Dermis microvascular lymphatic vessel endothelial cell (primary cell): ENCODE data around the gene ITCH. TPM values are rescaled to one million over a fixed set of nuclear protein-coding genes. Genes with fewer than 3 reads are reported as not detected.
"Not testable (repeated sequence)": the region's sequence is repeated elsewhere in the genome, so short reads cannot be mapped to it uniquely, and the experiment has no call there.

ENCODE experiments used
- DNase-seq, 2 donors: peaks; one replicate each; pipeline versions ENCODE4 v3.0.0 to v3.0.0-alpha.2; 2010; ENCODE audit warnings: low read depth in 2 of 2
- total RNA-seq: library from RNA; depleted of rRNA; stranded (reverse); fragments of >200 nt; gene quantifications from 2 replicates; pipeline ENCODE4 v1.2.1, GENCODE V29; 2014

The ITCH gene
- total RNA-seq, result 49.4 and 54.4 TPM in 2 replicates

DNA sequence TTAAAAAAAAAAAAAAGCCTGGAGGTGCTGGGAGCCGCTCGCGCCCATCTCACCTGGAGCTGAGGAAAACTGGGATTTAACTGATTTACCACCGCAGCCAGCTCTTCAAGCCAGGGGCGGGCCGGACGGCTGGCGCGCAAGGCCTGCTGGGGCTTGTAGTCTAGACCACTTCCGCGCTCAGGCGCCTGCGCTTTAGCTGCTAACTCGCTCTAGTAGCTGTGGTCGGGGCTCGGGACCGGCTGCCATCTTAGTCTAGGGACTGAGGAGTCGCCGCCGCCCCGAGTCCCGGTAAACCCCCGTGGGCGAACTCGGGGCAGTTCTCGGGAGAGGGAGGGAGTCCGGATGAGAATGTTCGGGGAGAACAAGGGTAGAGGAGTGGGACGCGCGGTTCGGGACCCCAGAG, at the start of gene ITCH:
Gene ITCH, plus strand, starts transcription at position 212 of the 403 bp plus-strand sequence. CDS start 30,539 bp downstream, outside the sequence.
- DNase-seq, result peak; percentile 90 to 97

DNA sequence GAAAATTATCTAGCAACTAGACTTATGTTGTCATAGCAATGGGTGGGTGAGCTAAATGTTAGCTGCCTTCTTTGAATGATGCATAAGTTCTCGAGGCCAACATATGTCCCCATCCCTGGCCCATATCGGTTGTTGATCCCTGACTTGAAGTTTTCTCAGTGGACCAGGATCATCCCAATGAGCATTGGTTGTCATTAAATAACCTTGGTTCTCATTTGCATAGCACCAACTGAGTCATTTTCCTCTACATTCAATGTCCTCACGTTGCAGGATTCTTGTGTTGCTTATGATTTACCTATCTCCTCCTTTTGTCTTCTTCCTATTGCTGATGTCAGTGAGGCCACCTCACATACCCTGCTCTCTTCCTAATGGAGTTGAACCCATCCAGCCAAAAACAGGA, 47.8 kb upstream of the ITCH start:
- no peak for DNase-seq

DNA sequence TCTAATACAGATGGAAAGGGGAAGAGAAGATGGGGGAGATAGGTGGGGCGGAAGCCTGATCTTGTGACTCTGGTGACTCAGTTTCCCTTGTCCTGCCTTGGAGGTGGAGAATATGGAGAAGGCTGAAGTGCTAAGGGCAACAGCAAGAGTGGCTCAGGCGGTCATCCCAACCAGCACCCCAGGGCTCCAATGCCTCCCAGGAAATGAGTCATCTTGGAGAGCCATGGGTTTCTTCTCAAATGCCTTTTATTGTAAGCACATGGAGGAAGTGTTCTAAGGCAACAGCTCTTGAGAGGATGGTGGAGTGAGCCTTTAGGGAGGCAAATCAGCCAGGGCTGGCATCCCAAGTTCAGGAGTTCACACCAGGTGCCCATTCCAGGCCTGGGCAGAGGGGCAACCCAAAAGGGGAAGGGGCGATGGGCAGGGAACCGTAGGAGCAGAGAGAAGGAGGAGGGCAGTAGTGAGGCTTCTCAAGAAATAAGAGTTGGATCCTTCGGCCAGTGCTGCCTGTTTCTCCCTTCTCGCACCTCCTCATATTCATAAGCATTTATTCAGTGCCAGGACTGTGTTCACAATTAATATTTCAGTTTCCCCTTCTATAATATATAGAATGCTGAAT, 46.8 kb upstream of the ITCH start:
- DNase-seq, result no peak

DNA sequence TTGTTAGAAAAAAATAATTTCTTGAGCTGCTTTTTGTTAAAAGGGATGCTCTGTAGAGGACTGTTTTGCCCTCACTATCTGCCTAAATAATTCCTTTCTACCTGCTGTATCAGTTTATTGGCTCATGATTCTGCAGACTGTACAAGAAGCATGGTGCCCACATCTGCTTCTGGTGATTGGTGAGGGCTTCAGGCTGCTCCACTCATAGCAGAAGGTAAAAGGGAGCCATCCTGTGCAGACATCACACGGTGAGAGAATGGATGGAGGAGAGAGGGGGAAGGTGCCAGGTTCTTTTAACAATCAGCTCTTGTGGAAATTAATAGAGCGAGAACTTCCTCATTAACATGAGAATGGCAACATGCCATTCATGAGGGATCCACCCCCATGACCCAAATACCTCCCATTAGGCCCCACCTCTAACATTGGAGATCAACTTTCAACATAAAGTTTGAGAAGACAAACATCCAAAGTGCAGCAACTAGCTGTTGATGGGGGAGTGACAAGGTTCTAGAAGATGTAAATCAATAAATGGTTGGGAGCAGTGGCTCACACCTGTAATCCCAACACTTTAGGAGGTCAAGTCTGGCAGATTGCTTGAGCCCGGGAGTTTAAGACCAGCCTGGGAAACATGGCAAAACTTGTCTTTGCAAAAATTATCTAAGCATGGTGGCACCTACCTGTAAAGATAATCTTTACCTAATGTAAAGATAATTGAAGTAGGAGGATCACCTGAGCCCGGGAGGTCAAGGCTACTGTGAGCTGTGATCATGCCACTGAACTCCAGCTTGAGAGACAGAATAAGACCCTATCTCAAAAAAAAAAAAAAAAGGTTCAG, 44.2 kb upstream of the ITCH start:
- DNase-seq, result no peak

DNA sequence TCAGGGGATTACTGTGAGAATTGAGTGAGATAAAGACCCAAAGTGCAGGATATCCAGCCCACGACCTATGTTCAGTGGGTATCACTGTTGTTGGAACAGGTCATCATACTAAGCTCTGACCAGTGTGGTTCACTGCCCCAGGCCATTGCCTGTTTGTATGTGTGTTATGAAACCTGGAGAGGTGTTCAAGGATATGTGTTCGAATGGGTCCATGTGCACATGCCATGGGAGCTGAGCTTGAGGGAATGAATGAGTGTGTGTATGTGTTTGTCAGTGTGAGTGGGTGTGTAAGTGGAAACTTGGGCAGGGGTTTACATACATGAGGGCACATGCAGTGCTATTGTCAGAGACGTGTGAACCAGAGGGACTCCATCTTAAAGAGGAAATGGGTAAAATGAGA, 42.2 kb upstream of the ITCH start:
- no peak for DNase-seq

DNA sequence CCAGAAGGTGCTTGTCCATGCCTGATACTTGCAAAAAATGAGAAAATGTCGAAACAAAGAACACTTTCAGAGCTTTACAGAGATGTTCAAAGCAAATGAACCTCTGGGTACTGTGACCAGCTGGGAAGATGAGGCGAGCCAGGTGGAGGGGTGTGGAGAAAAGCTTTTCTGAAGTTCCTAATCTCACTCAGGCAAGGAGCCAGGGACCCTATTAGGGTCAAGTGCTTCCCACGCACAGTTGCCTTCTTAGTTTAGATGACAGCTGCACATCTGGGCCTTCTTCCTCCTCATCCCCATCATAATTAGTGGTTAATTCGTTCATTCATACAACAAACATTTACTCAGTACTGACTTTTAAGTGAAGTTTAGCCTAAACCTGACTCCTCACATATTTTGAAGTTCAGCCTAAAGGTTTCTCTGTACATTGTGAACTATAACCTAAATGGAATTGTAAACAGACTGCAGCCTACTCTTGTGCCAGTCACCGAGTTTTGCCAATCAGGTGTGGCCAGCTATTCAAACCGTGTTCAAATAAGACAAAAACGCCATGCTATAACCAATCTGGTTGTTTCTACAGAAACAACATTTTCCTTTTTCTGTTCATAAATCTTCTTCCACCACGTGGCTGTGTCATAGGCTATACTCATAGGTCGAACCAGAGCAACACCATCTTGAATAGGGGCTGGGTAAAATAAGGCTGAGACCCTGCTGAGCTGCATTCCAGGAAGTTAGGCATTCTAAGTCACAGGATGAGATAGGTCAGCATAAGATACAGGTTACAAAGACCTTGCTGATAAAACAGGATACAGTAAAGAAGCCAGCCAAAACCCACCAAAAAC, 40.6 kb upstream of the ITCH start:
- no peak for DNase-seq

DNA sequence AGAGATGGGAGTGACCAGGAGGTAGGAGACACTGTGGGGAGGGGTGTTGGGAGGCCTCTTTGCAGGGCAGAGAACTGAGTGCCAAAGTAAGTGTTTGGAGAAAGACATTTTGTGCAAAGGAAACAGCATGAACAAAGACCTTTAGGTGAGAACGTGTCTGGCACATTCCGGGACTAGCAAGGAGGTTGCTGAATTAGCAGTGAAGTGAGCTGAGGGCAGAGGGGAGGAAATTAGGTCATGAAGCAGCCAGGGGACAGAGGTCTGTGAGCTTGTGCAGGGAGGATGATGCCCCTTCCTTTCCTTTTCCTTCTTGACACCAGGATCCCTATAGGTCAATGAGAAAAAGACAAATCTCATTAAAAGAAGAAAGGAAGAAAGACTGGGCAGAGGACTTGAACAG, 38.5 kb upstream of the ITCH start:
- peak in 1 of 2 donors; percentile 28 for DNase-seq

DNA sequence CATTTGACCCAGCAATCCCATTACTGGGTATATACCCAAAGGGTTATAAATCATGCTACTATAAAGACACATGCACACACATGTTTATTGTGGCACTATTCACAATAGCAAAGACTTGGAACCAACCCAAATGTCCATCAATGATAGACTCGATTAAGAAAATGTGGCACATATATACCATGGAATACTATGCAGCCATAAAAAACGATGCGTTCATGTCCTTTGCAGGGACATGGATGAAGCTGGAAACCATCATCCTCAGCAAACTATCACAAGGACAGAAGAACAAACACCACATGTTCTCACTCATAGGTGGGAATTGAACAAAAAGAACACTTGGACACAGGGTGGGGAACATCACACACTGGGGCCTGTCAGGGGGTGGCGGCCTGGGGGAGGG, 34.9 kb upstream of the ITCH start:
- DNase-seq, result not testable (repeated sequence)

DNA sequence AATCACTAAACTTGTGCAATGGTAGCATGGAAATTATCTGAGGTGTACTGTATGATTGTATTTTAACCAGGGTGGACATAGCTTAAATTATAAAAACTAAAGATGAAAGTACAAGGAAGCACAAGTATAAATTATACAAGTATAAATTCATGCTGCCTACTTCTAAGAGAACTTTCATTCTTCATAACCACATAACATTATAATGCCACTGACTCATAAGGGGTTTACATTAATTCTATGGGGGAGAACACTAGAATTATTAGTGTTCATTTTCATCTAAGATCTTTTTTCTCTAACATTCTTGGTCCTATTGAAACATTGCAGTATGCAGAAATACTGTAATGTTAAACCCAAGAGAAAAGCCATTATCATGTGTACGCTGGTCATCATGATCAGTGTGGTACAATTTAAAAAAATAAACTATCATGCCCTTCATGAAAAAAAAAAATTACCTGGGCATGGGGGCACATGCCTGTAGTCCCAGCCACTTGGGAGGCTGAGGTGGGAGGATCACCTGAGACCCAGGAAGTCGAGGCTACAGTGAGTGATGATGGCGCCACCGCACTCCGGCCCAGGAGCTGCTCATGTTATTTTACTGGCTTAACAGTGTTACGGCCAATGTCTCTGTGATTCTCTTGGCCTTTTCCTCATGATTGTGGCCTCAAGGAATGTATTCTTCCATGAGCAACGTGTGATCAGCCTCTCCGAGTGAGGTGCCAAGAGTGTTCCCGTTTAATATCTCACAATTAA, 34.0 kb upstream of the ITCH start:
- no peak for DNase-seq

DNA sequence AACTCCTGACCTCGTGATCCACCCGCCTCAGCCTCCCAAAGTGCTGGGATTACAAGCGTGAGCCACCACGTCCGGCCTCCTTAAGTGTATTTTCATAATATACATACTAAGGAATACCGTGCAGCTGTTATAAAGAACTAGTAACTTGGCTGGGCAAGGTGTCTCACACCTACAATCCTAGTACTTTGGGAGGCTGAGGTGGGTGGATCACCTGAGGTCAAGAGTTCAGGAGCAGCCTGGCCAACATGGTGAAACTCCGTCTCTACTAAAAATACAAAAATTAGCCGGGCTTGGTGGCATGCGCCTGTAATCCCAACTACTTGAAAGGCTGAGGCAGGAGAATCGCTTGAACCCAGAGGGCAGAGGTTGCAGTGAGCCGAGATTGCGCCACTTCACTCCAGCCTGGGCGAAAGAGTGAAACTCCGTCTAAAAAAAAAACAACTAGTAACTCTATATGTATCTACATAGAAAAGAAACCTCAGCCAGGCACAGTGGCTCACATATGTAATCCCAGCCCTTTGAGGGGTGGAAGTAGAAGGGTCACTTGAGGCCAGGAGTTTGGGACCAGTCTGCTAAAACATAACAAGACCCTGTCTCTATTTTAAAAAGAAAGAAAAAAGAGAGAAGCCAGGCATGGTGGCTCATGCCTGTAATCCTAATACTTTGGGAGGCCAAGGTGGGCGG, 32.1 kb upstream of the ITCH start:
- DNase-seq, result not testable (repeated sequence)

DNA sequence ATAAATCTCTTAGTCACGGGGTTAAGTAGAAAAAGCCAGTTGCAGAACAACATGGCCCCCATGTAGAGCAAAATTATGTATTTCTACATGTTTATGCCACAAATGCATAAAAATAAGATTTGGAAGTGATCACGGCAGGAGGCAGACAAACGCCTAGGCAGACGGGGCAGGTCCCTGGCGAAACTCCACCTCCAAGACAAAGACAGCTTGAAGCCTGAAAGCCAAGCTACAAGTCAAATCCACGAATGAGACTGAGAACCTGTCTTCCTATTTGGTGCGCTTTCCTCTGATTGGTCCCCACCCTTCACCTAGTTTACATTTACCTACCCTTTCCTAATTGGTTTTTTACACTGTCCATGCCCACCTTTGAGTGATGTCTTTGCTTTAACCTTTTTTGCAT, 31.2 kb upstream of the ITCH start:
- no peak for DNase-seq

DNA sequence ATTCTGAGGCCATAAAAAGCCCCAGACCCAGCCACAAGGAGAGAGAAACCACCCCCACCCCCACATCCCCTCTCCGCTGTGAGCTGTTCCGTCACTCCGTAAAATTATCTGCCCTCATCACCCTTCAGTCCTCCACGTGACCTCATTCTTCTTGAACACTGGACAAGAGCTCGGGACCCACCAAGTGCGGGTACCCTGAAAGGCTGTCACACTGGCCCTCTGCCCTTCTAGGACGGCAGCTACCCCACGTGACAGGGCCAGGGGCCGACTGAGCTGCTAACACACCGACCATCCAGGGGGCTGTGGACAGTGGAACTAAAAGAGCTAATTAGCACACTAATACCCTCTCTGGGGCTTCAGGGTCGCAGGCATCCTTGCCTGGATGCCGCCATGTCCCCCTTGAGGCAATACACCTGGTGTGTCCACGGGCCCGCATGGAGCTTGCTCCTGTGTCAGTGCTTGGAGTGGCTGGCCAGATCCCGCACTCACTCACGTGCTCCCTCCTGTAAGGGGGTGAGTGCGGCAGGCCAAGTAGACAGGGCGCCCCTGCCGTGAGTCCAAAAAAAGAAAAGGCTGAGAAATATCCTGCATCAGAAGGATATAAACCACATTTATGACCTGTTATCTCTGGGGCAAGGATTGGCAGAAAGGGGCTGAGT, 30.7 kb upstream of the ITCH start:
- no peak for DNase-seq

DNA sequence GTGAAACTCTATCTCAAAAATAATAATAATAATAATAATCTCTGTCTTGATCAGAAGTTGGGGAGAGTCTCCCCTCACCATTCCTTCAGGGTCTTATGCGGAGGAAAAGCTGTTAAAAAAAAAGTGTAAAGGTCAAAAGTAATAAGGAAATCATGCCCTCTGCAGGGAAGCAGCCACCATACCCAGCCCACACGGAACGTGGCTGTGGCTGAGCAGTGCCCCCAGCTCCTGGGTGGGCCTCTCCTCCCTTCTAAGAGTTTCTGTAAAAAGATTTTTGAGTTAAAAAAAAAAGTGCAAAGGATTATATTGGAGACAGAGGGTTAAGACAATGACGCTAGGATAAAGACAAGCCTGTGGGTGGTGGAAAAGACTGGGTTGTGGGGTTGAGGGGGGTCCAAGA, 29.3 kb upstream of the ITCH start:
- no peak for DNase-seq

DNA sequence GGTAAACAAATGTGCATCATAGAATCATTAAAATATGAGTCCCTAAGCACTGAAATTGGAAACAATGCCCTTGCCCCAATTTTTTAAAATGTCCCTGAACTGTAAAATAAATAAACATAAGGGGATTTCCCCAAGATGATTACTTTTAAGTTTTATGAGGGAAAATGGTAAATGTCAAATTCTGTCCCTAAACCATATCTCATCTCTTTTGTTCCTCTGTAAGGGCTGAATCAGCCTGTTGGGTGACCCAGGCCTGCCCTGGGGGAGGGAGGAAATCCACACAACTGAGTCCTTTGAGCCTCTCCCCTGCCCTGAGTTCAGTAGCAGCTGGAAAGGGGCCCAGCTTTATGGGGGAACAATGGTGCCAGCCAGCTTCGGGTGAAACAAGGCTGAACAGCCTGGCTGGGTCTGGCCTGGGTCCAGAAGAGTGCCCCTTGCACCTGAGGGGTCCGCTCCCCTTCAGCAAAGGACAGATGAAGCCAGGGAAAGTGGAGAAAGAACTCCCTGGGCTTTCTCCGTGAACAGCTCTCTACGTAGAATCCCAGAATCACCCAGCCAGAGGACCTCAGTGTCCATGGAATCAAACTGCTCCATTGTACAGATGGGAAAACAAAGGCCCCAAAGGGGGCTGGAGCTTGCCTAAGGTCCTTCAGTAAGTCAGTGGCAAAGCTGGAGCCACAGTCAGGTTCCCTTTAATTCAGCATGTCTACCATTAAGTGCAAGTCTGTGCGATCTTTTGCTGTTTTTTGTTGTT, 28.2 kb upstream of the ITCH start:
- DNase-seq, result peak in 1 of 2 donors; percentile 39

DNA sequence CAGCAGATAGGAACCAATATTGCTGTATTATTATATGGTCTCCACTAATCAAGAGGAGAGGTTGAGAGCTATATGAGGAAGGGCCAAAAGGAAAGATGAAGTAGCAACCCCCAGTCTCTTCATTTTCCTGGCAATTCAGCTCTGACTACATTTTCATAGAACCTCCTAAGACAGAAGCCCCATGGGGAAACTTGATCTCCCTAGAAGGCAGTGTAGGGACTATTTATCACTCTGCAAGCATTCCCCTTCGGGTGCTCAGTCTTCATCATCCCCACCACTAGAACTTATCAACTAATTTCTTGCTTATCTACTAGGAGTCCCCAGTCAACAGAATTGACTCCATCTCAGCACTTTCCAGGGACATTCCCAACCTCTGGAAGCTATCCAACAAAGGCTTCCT, 25.5 kb upstream of the ITCH start:
- DNase-seq, result no peak

DNA sequence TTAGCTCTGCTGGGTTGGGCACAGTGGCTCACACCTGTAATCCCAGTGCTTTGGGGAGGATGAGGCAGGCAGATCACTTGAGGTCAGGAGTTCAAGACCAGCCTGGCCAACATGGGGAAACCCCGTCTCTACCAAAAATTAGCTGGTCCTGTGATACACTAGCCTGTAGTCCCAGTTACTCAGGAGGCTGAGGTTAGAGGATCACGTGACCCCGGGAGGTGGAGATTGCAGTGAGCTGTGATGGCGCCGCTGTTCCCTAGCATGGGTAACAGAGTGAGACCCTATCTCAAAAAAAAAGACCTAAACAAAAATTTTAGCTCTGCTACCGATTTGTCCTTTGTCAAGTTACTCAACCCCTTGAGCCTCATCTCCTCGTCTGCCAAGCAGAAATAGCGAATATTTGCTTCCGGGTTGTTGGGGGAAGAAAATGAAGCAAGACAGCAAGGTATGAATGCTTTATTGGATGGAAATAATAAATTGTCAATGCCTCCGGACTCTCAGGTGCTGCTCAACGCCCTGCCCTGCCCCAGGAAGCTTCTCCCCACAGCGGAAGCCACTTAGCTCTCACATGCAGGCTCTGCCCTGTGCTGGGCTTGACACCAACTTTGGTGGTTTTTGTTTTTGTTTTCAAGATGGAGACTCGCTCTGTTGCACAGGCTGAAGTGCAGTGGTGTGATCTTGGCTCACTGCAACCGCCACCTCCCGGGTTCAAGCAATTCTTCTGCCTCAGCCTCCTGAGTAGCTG, 24.9 kb upstream of the ITCH start:
- no peak for DNase-seq

DNA sequence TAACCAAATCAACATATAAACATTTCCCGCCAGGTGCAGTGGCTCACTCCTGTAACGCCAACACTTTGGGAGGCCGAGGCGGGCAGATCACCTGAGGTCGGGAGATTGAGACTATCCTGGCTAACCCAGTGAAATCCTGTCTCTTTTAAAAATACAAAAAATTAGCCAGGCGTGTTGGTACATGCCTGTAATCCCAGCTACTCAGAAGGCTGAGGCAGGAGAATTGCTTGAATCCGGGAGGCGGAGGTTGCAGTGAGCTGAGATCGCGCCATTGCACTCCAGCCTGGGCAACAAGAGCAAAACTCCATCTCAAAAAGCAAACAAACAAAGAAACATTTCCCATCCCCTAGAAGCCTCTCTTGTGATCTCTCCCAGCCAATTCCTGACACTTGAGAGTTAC, 22.3 kb upstream of the ITCH start:
- not testable (repeated sequence) for DNase-seq

DNA sequence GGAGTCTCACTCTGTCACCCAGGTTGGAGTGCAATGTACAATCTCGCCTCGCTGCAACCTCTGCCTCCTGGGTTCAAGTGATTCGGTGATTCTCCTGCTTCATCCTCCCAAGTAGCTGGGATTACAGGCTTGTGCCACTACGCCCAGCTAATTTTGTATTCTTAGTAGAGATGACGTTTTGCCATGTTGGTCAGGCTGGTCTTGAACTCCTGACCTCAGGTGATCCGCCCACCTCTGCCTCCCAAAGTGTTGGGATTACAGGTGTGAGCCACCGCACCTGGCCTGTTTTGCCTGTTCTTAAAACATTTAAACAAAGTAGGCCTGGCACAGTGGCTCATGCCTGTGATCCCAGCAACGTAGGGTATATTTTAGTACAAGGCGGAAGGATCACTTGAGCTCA, 21.9 kb upstream of the ITCH start:
- DNase-seq, result not testable (repeated sequence)
